GM12878 (cell line): ENCODE measurements around the gene DNAH8.

Experiments used
- EZH2 ChIP-seq: IDR thresholded peaks from 2 replicates; pipeline ENCODE4 v1.6.1; 2012; ENCODE audit warnings: low read depth, mild to moderate bottlenecking, control low read depth, inconsistent platforms, low read length, borderline replicate concordance; ENCODE audit not compliant: control insufficient read depth
- POLR2A ChIP-seq: IDR thresholded peaks from 2 replicates; pipeline ENCODE4 v1.6.1; 2011; ENCODE audit warnings: low read depth, mild to moderate bottlenecking, low read length
- SREBF2 ChIP-seq: IDR thresholded peaks from 2 replicates; pipeline ENCODE4 v1.6.1; 2012; ENCODE audit warnings: mild to moderate bottlenecking, low read length
- ZBED1 ChIP-seq: IDR thresholded peaks from 2 replicates; pipeline ENCODE4 v1.6.1; 2016; ENCODE audit warnings: borderline replicate concordance

DNA sequence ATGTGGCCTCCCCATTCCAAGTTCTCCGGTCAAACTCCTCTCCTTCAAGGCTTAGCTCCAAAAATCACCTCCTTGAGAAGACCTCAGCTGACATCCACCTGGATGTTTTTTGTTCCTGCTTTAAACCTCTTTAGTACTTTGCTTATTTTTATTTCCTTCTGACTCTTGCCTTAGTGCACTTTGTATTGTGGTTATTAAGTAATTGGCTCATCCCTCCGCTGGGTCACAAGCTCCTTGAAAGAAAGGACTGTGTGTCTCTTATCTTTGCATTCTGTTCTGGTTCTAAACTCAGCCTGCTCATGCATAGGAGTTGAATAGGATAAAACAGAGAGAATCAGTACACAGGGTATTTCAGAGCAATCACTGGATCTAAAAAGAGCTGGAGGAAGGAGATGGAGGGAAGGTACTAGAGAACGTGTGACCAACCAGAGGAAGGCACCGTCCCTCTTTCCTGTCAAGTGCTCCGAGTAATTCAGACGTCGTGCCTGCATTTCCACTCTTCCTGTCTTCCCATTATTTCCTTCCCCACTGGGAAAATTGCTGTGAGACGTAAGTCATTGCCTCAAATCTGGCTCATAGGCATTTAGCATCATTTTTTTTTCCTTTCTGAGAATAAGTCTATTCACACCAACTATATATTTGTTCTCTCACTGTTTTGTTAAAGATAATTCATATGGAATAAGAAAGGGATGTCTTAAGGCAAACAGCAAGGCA is 273.8 kb downstream of the DNAH8 start:
- TF ChIP-seq SREBF2: no peak
- no peak for TF ChIP-seq EZH2
- no peak for TF ChIP-seq ZBED1
- no peak for TF ChIP-seq POLR2A
